Stomach (tissue), 9 donors: ENCODE results near the gene PITPNM1. TPM values are rescaled to one million over a fixed set of nuclear protein-coding genes. Genes with fewer than 3 reads are reported as not detected.

Experiments
- DNase-seq, 2 donors: peaks; one replicate each; pipeline versions ENCODE4 v3.0.0 to v3.0.0-alpha.2; 2013 to 2019
- H3K27ac ChIP-seq, 5 donors: fragments of 200-600 bp in 4 of 5; sonication (generic) in 4 of 5; one replicate each; pipeline ENCODE4 v1.5.1; 2013 to 2019; ENCODE audit warnings: mild to moderate bottlenecking in 1 of 5, moderate library complexity in 1 of 5
- H3K27me3 ChIP-seq, 3 donors: fragments of 200-600 bp; sonication (generic); one replicate each; pipeline ENCODE4 v1.5.1; 2017 to 2019; ENCODE audit warnings: mixed run types in 1 of 3
- H3K36me3 ChIP-seq, 4 donors: fragments of 200-600 bp; sonication (generic); 1 replicate in 3 of 4; 2 replicates in 1 of 4; pipeline ENCODE4 v1.5.1; 2016 to 2019
- H3K4me1 ChIP-seq, 4 donors: fragments of 200-600 bp; sonication (generic); one replicate each; pipeline ENCODE4 v1.5.1; 2016 to 2019
- H3K4me3 ChIP-seq, 4 donors: fragments of 200-600 bp; sonication (generic) in 3 of 4; one replicate each; pipeline ENCODE4 v1.5.1; 2016 to 2019; ENCODE audit warnings: mild to moderate bottlenecking in 1 of 4
- H3K9me3 ChIP-seq, 4 donors: fragments of 200-600 bp; sonication (generic); one replicate each; pipeline ENCODE4 v1.5.1; 2016 to 2019
- CTCF ChIP-seq, 7 experiments: fragments of 450-650 bp in 4 of 7; fragments of 200-600 bp in 3 of 7; sonication (generic) in 3 of 7; IDR thresholded peaks; one replicate each; pipeline ENCODE4 v1.5.1; 2016 to 2019; ENCODE audit warnings: antibody characterized with exemption in 7 of 7, control low read depth in 2 of 7, mild to moderate bottlenecking in 1 of 7
- EP300 ChIP-seq: sonication (generic); formaldehyde crosslinking; IDR thresholded peaks from one replicate; pipeline ENCODE4 v1.6.1; 2017; ENCODE audit warnings: antibody characterized with exemption
- POLR2A ChIP-seq, 4 donors: fragments of 450-650 bp; IDR thresholded peaks; one replicate each; pipeline ENCODE4 v1.6.1; 2016; ENCODE audit warnings: antibody characterized with exemption in 4 of 4, control low read depth in 2 of 4, mild to moderate bottlenecking in 1 of 4, moderate library complexity in 1 of 4
- POLR2AphosphoS5 ChIP-seq, 3 donors: sonication (generic); formaldehyde crosslinking; IDR thresholded peaks; one replicate each; pipeline ENCODE4 v1.6.1; 2016; ENCODE audit warnings: antibody characterized with exemption in 3 of 3
- WGBS, 5 donors: extraction: QIAGEN DNeasy Blood & Tissue Kit in 3 of 5; methylation state at CpG; one replicate each; pipeline versions ENCODE4 v1.1.5 to v1.1.7; 2013 to 2018; 5-methylcytosine and 5-hydroxymethylcytosine counted together
- intact Hi-C: fragments of 100-400 bp; cut with DNase I; formaldehyde crosslinking; loops from one replicate; pipeline ENCODE4 v1.15.1; 2023; ENCODE audit warnings: low total_unique reads
- polyA plus RNA-seq, 3 donors: library from polyadenylated mRNA; stranded (reverse); fragments of 200-250 nt; gene quantifications; one replicate each; pipeline ENCODE4 v1.2.3, GENCODE V29; 2013
- total RNA-seq, 5 donors: library from RNA; depleted of rRNA; stranded (reverse); fragments of >200 nt; gene quantifications; one replicate each; pipeline versions ENCODE4 v1.1.0 to v1.2.3, GENCODE V29; 2014 to 2016
- donor health status: healthy with polysubstance abuse.
- donor health status: Bipolar disorder and iron deficiency.
- donor health status: healthy.

PITPNM1 gene
- total and polyA plus RNA-seq, 8 donors = 12.3 to 133 (median 21.1) TPM

- TF ChIP-seq EP300 = no peak
- TF ChIP-seq POLR2A (IDR thresholded peaks at IDR 0.05) = no peak
- TF ChIP-seq POLR2AphosphoS5 (IDR thresholded peaks at IDR 0.05) = no peak
- TF ChIP-seq CTCF (IDR thresholded peaks at IDR 0.05) = no peak
- intact Hi-C loops = no loop called here
- no peak for DNase-seq
These were observed 47.7 kb downstream of the PITPNM1 start for GRCh38 chr11:67457453-67457852.

GRCh38 chr11:67456068-67456705, 49.0 kb downstream of the PITPNM1 start:
- Histone ChIP-seq H3K4me3 (no peak overlapping the region), H3K27ac (no peak overlapping the region), H3K27me3 (no peaks in the 10 kb centered on the region), H3K9me3 (no peaks in the 10 kb centered on the region), H3K4me1 (peaks cover 0 to 15% (median 10%) of the 10 kb centered on the region in 4 donors), H3K36me3 (no peaks in the 10 kb centered on the region)
- WGBS, 5 donors = 73 to 84% (median 77%) methylated on average over 10 to 25 of the region's 25 CpGs
- no peak for TF ChIP-seq POLR2A (IDR thresholded peaks at IDR 0.05)
- TF ChIP-seq CTCF (IDR thresholded peaks at IDR 0.05) = no peak
- no peak for TF ChIP-seq POLR2AphosphoS5 (IDR thresholded peaks at IDR 0.05)
- no peak for TF ChIP-seq EP300
- intact Hi-C loops = no loop called here
- no peak for DNase-seq

More at GRCh38 chr11:67457453-67457852, 47.7 kb downstream of the PITPNM1 start:
- Histone ChIP-seq H3K4me3 (no peak overlapping the region), H3K27ac (no peak overlapping the region), H3K4me1 (peaks cover 0 to 8% (median 3%) of the 10 kb centered on the region in 4 donors), H3K27me3 (no peaks in the 10 kb centered on the region), H3K36me3 (no peaks in the 10 kb centered on the region), H3K9me3 (no peaks in the 10 kb centered on the region)
- 89 to 99% (median 94%) methylated on average over 7 to 12 of the region's 12 CpGs for WGBS, 5 donors

- Histone ChIP-seq H3K36me3 (no peaks in the 10 kb centered on the region), H3K27me3 (no peaks in the 10 kb centered on the region), H3K9me3 (no peaks in the 10 kb centered on the region), H3K4me3 (no peak within 1 kb of the TSS), H3K27ac (no peak within 1 kb of the TSS), H3K4me1 (peaks cover 0 to 15% (median 10%) of the 10 kb centered on the region in 4 donors)
- 83 to 96% (median 88%) methylated on average over 2 to 3 of the region's 3 CpGs for WGBS, 5 donors
- no peak for TF ChIP-seq EP300
- TF ChIP-seq POLR2A (IDR thresholded peaks at IDR 0.05) = no peak
- TF ChIP-seq CTCF (IDR thresholded peaks at IDR 0.05) = no peak
- no peak for TF ChIP-seq POLR2AphosphoS5 (IDR thresholded peaks at IDR 0.05)
- intact Hi-C loops = no loop called here
- no peak for DNase-seq
These were observed 50.1 kb downstream of the PITPNM1 start, which contains the start of gene CABP4 for GRCh38 chr11:67455054-67455453. Gene CABP4, plus strand, starts transcription at chr11:67455354. Its CDS starts 70 bp downstream, at chr11:67455424.

GRCh38 chr11:67453816-67454732, 51.1 kb downstream of the PITPNM1 start:
- WGBS, 5 donors = 84 to 92% (median 90%) methylated on average over 15 to 21 of the region's 21 CpGs
- H3K4me3 ChIP-seq = no peak overlapping the region
- DNase-seq = no peak
- H3K36me3 ChIP-seq = no peaks in the 10 kb centered on the region
- no peaks in the 10 kb centered on the region for H3K9me3 ChIP-seq
- peaks cover 0 to 15% (median 10%) of the 10 kb centered on the region in 4 donors for H3K4me1 ChIP-seq
- TF ChIP-seq EP300 (no peak), POLR2A (IDR thresholded peaks at IDR 0.05) (no peak), POLR2AphosphoS5 (IDR thresholded peaks at IDR 0.05) (no peak), CTCF (IDR thresholded peaks at IDR 0.05) (no peak)
- no peaks in the 10 kb centered on the region for H3K27me3 ChIP-seq
- intact Hi-C loops = no loop called here
- H3K27ac ChIP-seq = no peak overlapping the region
